Chondrocyte (in vitro differentiated cells): ENCODE data around the gene HDDC3. TPM values are rescaled to one million over a fixed set of nuclear protein-coding genes. Genes with fewer than 3 reads are reported as not detected.

Experiments used
- DNase-seq: peaks from one replicate; pipeline ENCODE4 v3.0.0; 2021; ENCODE audit warnings: mixed read lengths, low spot score
- H3K27ac Mint-ChIP-seq: one replicate; pipeline ENCODE4 v1.8.0; 2021; ENCODE audit warnings: mild to moderate bottlenecking, moderate library complexity, mixed read lengths; ENCODE audit not compliant: unreplicated experiment
- H3K27me3 Mint-ChIP-seq: 2 replicates; pipeline ENCODE4 v1.8.0; 2021; ENCODE audit warnings: low read depth, mixed read lengths
- H3K36me3 Mint-ChIP-seq: 2 replicates; pipeline ENCODE4 v1.8.0; 2021; ENCODE audit warnings: low read depth, mixed read lengths
- H3K4me1 Mint-ChIP-seq: 2 replicates; pipeline ENCODE4 v1.8.0; 2021; ENCODE audit warnings: low read depth, mild to moderate bottlenecking, mixed read lengths
- H3K4me3 Mint-ChIP-seq: one replicate; pipeline ENCODE4 v1.8.0; 2021; ENCODE audit warnings: mild to moderate bottlenecking, moderate library complexity, mixed read lengths; ENCODE audit not compliant: unreplicated experiment
- H3K9me3 Mint-ChIP-seq: 2 replicates; pipeline ENCODE4 v1.8.0; 2021; ENCODE audit warnings: low read depth, mixed read lengths
- CTCF ChIP-seq: fragments of 200-600 bp; sonication (generic); IDR thresholded peaks from 2 replicates; pipeline ENCODE4 v1.5.0; 2021; ENCODE audit warnings: antibody characterized with exemption, mild to moderate bottlenecking, moderate library complexity
- total RNA-seq: library from RNA; stranded (reverse); gene quantifications from 3 replicates; pipeline ENCODE4 v1.2.1, GENCODE V29; 2021

The HDDC3 gene
- total RNA-seq, 1 donor from 2014 or later = 10.8 TPM

- DNase-seq = no peak
- Mint-ChIP-seq H3K27ac (no peak overlapping the region), H3K4me1 (peaks cover 22% of the 10 kb centered on the region), H3K27me3 (no peaks in the 10 kb centered on the region), H3K9me3 (no peaks in the 10 kb centered on the region), H3K36me3 (peaks cover 30% of the 10 kb centered on the region), H3K4me3 (no peak overlapping the region)
- no peak for TF ChIP-seq CTCF
Observed at GRCh38 chr15:90962021-90962420, 29.7 kb upstream of the HDDC3 start.

GRCh38 chr15:90960298-90961091, 28.1 kb upstream of the HDDC3 start:
- Mint-ChIP-seq H3K36me3 (peaks cover 25% of the 10 kb centered on the region), H3K9me3 (no peaks in the 10 kb centered on the region), H3K27me3 (no peaks in the 10 kb centered on the region), H3K4me1 (peaks cover 31% of the 10 kb centered on the region), H3K27ac (peak overlapping the region; percentile 56), H3K4me3 (no peak overlapping the region)
- TF ChIP-seq CTCF = no peak
- no peak for DNase-seq

- no peaks in the 10 kb centered on the region for H3K9me3 Mint-ChIP-seq
- peaks cover 23% of the 10 kb centered on the region for H3K36me3 Mint-ChIP-seq
- H3K4me1 Mint-ChIP-seq = peaks cover 31% of the 10 kb centered on the region
- peak overlapping the region; percentile 38 for H3K4me3 Mint-ChIP-seq
- peak overlapping the region; percentile 87 for H3K27ac Mint-ChIP-seq
- H3K27me3 Mint-ChIP-seq = no peaks in the 10 kb centered on the region
- DNase-seq = no peak
- TF ChIP-seq CTCF = no peak
Observed at GRCh38 chr15:90959894-90960293, 27.5 kb upstream of the HDDC3 start.

GRCh38 chr15:90959028-90959595, 26.8 kb upstream of the HDDC3 start:
- Mint-ChIP-seq H3K4me1 (peaks cover 33% of the 10 kb centered on the region), H3K9me3 (no peaks in the 10 kb centered on the region), H3K4me3 (no peak overlapping the region), H3K36me3 (peaks cover 23% of the 10 kb centered on the region), H3K27ac (peak overlapping the region; percentile 87), H3K27me3 (no peaks in the 10 kb centered on the region)
- no peak for TF ChIP-seq CTCF
- no peak for DNase-seq

DNA sequence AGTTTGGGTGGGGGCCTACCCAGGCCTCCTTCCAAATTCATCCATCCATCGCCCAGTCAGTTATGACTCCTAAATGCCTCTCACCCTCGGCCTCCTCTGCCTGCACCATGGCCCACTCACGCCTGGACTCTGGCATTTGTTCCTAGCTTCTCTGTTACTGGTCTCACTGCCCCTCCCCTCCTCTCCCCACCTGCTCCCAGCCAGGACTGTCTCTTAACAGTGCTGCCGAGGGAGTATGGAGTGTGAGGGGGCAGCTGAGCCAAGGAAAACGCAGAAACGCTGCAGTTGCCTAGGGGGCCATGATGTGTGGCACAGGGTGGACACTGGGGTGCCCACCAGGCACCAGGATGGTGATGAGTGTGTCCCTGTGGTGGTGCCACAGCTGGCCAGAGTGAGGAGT, 25.4 kb upstream of the HDDC3 start:
- Mint-ChIP-seq H3K36me3 (peaks cover 17% of the 10 kb centered on the region), H3K4me1 (peaks cover 33% of the 10 kb centered on the region), H3K9me3 (no peaks in the 10 kb centered on the region), H3K27me3 (no peaks in the 10 kb centered on the region), H3K4me3 (peak overlapping the region; percentile 80), H3K27ac (peak overlapping the region; percentile 68)
- TF ChIP-seq CTCF = no peak
- DNase-seq = peak; percentile 54
